Keratinocyte (primary cell): ENCODE results near the gene HNF1B. TPM values are rescaled to one million over a fixed set of nuclear protein-coding genes. Genes with fewer than 3 reads are reported as not detected.

ENCODE experiments used
- DNase-seq: peaks from one replicate; pipeline ENCODE4 v3.0.0-alpha.2; 2011; ENCODE audit warnings: low read depth, missing footprints, low spot score
- FAIRE-seq: peaks from 2 replicates; lab custom pipeline; 2011; peaks lifted over from hg19 to GRCh38; lab: Jason Lieb, UNC
- H2AFZ ChIP-seq: 2 replicates; pipeline ENCODE4 v1.6.0; 2012; ENCODE audit warnings: low read length, control low read depth, inconsistent platforms; ENCODE audit not compliant: control insufficient read depth
- H3K27ac ChIP-seq: 2 replicates; pipeline ENCODE4 v1.5.1; 2011; ENCODE audit warnings: low read length; ENCODE audit not compliant: control insufficient read depth, insufficient read depth
- H3K27me3 ChIP-seq: 3 replicates; pipeline ENCODE4 v1.6.0; 2011; ENCODE audit warnings: low read length; ENCODE audit not compliant: control insufficient read depth, insufficient read depth; ENCODE audit errors: extremely low read depth
- H3K36me3 ChIP-seq, 2 experiments: 2 replicates in 1 of 2; 3 replicates in 1 of 2; pipeline ENCODE4 v1.5.1; 2011; ENCODE audit warnings: low read length in 2 of 2, mild to moderate bottlenecking in 1 of 2; ENCODE audit not compliant: control insufficient read depth in 2 of 2, insufficient read depth in 2 of 2; ENCODE audit errors: extremely low read depth in 1 of 2
- H3K4me1 ChIP-seq: 3 replicates; pipeline ENCODE4 v1.5.1; 2011; ENCODE audit warnings: low read length; ENCODE audit not compliant: control insufficient read depth, insufficient read depth; ENCODE audit errors: extremely low read depth
- H3K4me2 ChIP-seq: 3 replicates; pipeline ENCODE4 v1.6.0; 2011; ENCODE audit warnings: low read depth, low read length; ENCODE audit not compliant: control insufficient read depth, insufficient read depth; ENCODE audit errors: extremely low read depth
- H3K4me3 ChIP-seq, 3 experiments: fragments of 200-600 bp in 1 of 3; sonication (generic) in 1 of 3; 2 replicates in 2 of 3; 3 replicates in 1 of 3; pipeline ENCODE4 v1.5.1; 2011 to 2016; ENCODE audit warnings: low read length in 3 of 3, mild to moderate bottlenecking in 3 of 3, control low read depth in 2 of 3, inconsistent platforms in 1 of 3, low read depth in 1 of 3, mixed read lengths in 1 of 3, mixed run types in 1 of 3, moderate library complexity in 1 of 3; ENCODE audit not compliant: control insufficient read depth in 2 of 3, insufficient read depth in 2 of 3; ENCODE audit errors: extremely low read depth in 1 of 3
- H3K79me2 ChIP-seq: 2 replicates; pipeline ENCODE4 v1.6.0; 2012; ENCODE audit warnings: low read length; ENCODE audit not compliant: control insufficient read depth, insufficient read depth
- H3K9ac ChIP-seq: 3 replicates; pipeline ENCODE4 v1.6.0; 2011; ENCODE audit warnings: low read length; ENCODE audit not compliant: control insufficient read depth, insufficient read depth; ENCODE audit errors: extremely low read depth
- H3K9me1 ChIP-seq: 3 replicates; pipeline ENCODE4 v1.6.0; 2011; ENCODE audit warnings: low read length; ENCODE audit not compliant: control insufficient read depth, insufficient read depth; ENCODE audit errors: extremely low read depth
- H3K9me3 ChIP-seq: 2 replicates; pipeline ENCODE4 v1.5.1; 2012; ENCODE audit warnings: low read depth, low read length; ENCODE audit not compliant: control insufficient read depth
- H4K20me1 ChIP-seq: 3 replicates; pipeline ENCODE4 v1.6.0; 2011; ENCODE audit warnings: low read length; ENCODE audit not compliant: control insufficient read depth, insufficient read depth; ENCODE audit errors: extremely low read depth
- EZH2 ChIP-seq: IDR thresholded peaks from one replicate; pipeline ENCODE4 v1.6.1; 2012; ENCODE audit warnings: inconsistent platforms, mild to moderate bottlenecking, low read length, moderate library complexity
- dilution Hi-C: fragments of 300-500 bp; cut with MboI; formaldehyde crosslinking; loops from one replicate; pipeline ENCODE4 v1.7.0; 2020; ENCODE audit warnings: low sequenced_read_pairs; ENCODE audit not compliant: extremely low pct_ligation_motif_present
- polyA plus RNA-seq, 5 experiments: library from polyadenylated mRNA; depleted of rRNA in 3 of 5; stranded (reverse) in 3 of 5; stranded (forward) in 1 of 5; unstranded in 1 of 5; fragments of >200 nt; gene quantifications; 1 replicate in 1 of 5; 2 replicates in 3 of 5; 3 replicates in 1 of 5; pipeline versions ENCODE4 v1.2.1 to v1.2.3, GENCODE V29; 2011 to 2012; ENCODE audit warnings: missing spikeins in 2 of 5, low read depth in 1 of 5, low replicate concordance in 1 of 5
- TF ChIP-seq, protein P1 (sequence below), 3 experiments: IDR thresholded peaks in 1 of 3; conservative IDR thresholded peaks in 1 of 3; optimal IDR thresholded peaks in 1 of 3; 2 replicates in 2 of 3; 3 replicates in 1 of 3; pipeline versions ENCODE3 to v1.5.1; 2011; ENCODE audit warnings: low read length in 3 of 3, mild to moderate bottlenecking in 3 of 3, moderate library complexity in 2 of 3, control low read depth in 1 of 3, inconsistent platforms in 1 of 3; ENCODE audit not compliant: insufficient read depth in 2 of 3; ENCODE audit errors: extremely low read depth in 1 of 3

The HNF1B gene
- polyA plus RNA-seq, 1 donor (not counting 4 experiments of a cell fraction or from before 2014, with no cell fraction given), result not detected

DNA sequence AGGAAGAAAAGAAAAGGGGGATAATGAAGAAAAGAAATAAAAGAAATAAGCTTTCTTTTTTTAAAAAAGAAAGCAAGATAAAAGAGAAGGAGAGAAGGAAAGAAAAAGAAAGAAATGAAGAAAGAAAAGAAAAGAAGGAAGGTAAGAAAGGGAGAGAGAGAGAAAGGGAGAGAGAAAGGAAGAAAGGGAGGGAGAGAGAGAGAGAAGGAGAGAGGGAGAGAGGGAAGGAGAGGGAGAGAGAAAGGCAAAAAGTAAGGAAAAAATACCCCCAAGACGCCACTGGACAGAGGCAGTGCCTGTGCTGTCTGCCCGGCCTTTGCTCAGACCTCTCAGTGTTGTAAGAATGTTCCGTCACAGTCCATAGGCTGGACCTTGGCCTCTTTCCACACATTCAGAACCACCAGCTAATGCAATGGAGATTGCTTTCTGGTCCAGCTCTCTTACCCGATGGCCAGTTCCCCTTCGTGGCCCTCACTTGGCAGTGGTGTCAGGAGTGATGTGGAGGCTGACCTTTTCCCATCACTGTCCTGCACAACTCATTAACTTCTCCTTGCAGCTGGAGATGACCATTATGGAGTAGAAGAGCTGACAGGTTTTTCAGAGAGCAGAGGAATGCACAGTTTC, 14.3 kb upstream of the HNF1B start:
- no peaks in the 10 kb centered on the region for H3K9me3 ChIP-seq
- H3K9me1 ChIP-seq, result no peaks in the 10 kb centered on the region
- no peak overlapping the region for H3K27ac ChIP-seq
- H4K20me1 ChIP-seq, result no peaks in the 10 kb centered on the region
- dilution Hi-C loops, result no loop called here
- TF ChIP-seq EZH2, result no peak
- TF ChIP-seq, protein P1, sequence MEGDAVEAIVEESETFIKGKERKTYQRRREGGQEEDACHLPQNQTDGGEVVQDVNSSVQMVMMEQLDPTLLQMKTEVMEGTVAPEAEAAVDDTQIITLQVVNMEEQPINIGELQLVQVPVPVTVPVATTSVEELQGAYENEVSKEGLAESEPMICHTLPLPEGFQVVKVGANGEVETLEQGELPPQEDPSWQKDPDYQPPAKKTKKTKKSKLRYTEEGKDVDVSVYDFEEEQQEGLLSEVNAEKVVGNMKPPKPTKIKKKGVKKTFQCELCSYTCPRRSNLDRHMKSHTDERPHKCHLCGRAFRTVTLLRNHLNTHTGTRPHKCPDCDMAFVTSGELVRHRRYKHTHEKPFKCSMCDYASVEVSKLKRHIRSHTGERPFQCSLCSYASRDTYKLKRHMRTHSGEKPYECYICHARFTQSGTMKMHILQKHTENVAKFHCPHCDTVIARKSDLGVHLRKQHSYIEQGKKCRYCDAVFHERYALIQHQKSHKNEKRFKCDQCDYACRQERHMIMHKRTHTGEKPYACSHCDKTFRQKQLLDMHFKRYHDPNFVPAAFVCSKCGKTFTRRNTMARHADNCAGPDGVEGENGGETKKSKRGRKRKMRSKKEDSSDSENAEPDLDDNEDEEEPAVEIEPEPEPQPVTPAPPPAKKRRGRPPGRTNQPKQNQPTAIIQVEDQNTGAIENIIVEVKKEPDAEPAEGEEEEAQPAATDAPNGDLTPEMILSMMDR (optimal IDR thresholded peaks at IDR 0.05 in 1 of 3, IDR thresholded peaks at IDR 0.05 in 1 of 3, conservative IDR thresholded peaks at IDR 0.05 in 1 of 3; ENCODE audit: extremely low read depth in 1 of 3, insufficient read depth in 2 of 3, low read length in 3 of 3), result no peak
- no peak for FAIRE-seq
- H3K4me1 ChIP-seq, result no peaks in the 10 kb centered on the region
- no peak overlapping the region for H3K4me2 ChIP-seq
- no peak overlapping the region for H3K9ac ChIP-seq
- no peak overlapping the region for H3K4me3 ChIP-seq
- no peak for DNase-seq
- no peaks in the 10 kb centered on the region for H3K79me2 ChIP-seq
- peaks cover 14% of the 10 kb centered on the region for H3K27me3 ChIP-seq
- H3K36me3 ChIP-seq, result no peaks in the 10 kb centered on the region
- no peak overlapping the region for H2AFZ ChIP-seq

DNA sequence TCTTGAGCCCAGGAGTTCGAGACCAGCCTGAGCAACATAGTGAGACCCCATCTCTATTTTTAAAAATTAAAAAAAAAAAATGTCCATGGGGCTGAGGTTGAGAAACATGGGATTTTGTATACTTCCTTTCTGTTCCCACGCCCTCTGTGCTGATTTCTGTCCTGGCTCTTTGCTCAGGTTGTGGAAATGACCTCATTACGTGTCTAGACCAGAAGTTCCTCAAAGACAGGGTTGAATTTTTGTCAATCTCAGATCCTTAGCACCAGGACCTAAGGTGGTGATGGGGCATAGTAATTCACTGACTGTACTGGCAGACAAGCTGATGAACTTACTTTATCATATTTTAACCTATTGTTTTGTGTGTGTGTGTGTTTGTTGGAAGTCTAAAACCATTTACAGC, 11.2 kb upstream of the HNF1B start:
- no peaks in the 10 kb centered on the region for H3K79me2 ChIP-seq
- H3K4me1 ChIP-seq, result peaks cover 3% of the 10 kb centered on the region
- no peaks in the 10 kb centered on the region for H3K36me3 ChIP-seq
- H4K20me1 ChIP-seq, result no peaks in the 10 kb centered on the region
- TF ChIP-seq EZH2, result no peak
- TF ChIP-seq, protein P1 (optimal IDR thresholded peaks at IDR 0.05 in 1 of 3, IDR thresholded peaks at IDR 0.05 in 1 of 3, conservative IDR thresholded peaks at IDR 0.05 in 1 of 3; ENCODE audit: extremely low read depth in 1 of 3, insufficient read depth in 2 of 3, low read length in 3 of 3), result no peak
- no peak overlapping the region for H3K4me2 ChIP-seq
- no peak overlapping the region for H3K4me3 ChIP-seq
- DNase-seq (no peak), FAIRE-seq (no peak)
- dilution Hi-C loops, result no loop called here
- no peak overlapping the region for H3K9ac ChIP-seq
- peaks cover 10% of the 10 kb centered on the region for H3K27me3 ChIP-seq
- H3K9me3 ChIP-seq, result no peaks in the 10 kb centered on the region
- H3K9me1 ChIP-seq, result no peaks in the 10 kb centered on the region
- no peak overlapping the region for H2AFZ ChIP-seq
- no peak overlapping the region for H3K27ac ChIP-seq
